Middle frontal gyrus (tissue), 1 donor: Measurements from ENCODE around the gene SLC22A14.
"Not testable (repeated sequence)": the region's sequence is repeated elsewhere in the genome, so short reads cannot be mapped to it uniquely, and the experiment has no call there.

Source experiments
- DNase-seq: peaks from one replicate; pipeline ENCODE4 v3.0.0-alpha.2; 2015; ENCODE audit warnings: low spot score; ENCODE audit errors: extremely low spot score

The SLC22A14 gene, protein sequence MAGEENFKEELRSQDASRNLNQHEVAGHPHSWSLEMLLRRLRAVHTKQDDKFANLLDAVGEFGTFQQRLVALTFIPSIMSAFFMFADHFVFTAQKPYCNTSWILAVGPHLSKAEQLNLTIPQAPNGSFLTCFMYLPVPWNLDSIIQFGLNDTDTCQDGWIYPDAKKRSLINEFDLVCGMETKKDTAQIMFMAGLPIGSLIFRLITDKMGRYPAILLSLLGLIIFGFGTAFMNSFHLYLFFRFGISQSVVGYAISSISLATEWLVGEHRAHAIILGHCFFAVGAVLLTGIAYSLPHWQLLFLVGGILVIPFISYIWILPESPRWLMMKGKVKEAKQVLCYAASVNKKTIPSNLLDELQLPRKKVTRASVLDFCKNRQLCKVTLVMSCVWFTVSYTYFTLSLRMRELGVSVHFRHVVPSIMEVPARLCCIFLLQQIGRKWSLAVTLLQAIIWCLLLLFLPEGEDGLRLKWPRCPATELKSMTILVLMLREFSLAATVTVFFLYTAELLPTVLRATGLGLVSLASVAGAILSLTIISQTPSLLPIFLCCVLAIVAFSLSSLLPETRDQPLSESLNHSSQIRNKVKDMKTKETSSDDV

DNA sequence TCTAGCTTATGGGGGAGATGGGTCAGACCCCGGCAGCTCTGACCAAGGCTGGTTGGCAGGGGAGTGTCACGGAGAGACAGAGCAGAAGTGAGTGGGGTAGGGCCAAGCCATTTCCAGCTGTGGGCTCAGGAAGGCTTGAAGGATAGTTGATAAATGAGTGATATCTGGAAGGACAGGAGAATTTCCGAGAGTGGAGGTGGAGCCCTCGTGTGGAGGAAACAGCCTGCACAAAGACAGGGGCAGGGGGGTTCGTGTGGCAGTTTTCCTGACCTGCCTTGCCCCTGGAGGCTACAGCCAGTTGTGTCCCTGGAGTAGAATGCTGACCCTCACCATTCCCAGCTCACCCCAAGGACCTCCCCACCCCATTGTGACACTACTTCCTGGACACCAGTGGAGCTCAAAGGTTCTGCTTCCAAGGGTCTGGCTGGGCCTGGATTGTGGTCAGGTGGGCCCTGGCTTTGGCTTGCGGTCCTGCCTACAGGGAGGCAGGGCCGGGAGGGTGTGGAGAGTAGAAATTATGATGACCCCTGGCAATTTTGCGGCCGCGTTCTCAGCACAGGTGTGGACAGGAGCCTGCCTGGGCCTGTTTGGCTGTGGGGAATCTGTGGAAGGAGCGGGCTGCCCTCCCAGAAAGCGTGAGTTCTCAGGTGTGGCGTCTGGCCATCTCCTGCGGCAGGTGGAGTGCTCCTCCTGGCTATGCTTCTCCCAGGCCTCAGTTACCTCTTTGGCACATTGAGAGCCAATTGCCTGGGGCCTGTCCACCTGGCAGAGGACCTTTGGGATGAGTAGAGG, at the start of gene SLC22A14:
Gene SLC22A14, plus strand, starts transcription at position 400 of the 792 bp plus-strand sequence. CDS start 23,733 bp downstream, outside the sequence.
- DNase-seq = no peak

DNA sequence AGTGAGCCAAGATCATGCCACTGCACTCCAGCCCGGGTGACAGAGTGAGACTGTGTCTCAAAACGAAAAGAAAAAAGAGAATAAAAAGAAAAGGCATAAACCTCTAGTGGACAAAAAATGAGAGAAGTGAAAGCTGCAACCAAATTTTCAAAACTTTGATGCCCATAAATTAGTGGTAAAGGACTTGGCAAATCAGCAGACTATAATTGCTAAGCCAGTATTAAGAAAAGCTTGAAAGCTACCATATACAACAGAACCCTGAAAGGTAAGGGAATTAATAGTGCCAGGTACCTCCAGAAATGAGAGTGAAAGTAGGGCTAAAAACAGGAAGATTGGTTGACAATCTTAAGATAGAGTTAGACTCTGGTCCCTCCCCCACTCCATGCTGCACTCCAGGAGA, 49.4 kb upstream of the SLC22A14 start:
- no peak for DNase-seq

DNA sequence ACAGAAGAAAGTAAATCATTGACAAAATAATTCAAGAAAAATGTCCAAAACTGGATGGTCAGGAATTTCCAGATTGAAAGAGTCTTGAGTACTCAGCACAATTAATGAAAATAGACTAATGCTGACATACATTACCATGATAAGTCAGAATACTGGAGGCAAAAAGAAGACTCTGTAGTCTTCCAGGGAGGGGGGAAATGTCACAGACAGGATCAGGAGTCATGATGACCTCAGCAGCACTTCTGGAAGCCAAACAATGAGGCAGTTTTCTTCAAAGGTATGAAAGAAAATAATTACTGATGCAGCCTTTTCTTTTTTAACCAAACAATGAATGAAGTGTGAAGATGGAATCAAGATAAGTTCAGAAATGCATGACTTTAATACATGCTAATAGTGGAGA, 46.6 kb upstream of the SLC22A14 start:
- no peak for DNase-seq

DNA sequence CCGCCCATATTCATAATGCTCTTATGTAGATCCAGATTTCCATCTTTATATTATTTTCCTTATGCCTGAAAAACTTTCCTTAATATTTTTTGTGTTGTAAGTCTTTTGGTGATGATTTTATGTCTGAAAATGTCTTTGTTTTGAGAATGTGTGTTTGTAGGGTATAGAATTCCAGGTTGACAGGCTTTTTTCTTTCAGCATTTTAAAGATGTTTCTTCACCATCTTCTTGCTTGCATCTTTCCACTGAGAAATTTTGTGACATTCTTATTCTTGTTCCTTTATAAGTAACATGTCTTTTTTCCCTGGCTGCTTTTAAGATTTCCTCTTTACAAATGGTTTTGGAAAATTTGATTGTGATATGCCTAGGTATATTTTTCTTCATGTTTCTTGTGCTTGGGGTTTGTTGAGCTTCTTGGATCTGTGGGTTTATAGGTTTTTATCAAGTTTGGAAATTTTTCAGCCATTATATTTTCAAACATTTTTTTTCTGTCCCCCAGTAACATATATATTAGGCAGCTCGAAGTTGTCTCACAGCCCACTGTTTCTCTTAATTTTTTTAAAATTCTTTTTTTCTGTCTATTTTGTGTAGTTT, 43.6 kb upstream of the SLC22A14 start:
- DNase-seq = no peak

DNA sequence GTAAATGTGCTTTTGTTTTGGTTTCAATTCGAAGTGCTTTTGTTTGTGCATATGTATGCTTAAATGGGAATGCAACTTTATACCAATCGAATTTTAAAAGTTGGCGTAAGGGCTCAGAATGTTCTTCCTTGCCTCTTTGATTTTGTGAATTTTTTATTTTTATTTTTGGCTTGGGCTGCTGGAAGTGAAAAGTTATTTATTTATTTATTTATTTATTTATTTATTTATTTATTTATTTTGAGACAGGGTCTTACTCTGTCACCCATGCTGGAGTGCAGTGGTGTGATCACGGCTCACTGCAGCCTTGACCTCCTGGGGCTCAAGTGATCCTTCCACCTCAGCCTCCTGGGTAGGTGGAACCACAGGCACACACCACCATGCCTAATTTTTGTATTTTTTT, 39.3 kb upstream of the SLC22A14 start:
- DNase-seq = not testable (repeated sequence)

DNA sequence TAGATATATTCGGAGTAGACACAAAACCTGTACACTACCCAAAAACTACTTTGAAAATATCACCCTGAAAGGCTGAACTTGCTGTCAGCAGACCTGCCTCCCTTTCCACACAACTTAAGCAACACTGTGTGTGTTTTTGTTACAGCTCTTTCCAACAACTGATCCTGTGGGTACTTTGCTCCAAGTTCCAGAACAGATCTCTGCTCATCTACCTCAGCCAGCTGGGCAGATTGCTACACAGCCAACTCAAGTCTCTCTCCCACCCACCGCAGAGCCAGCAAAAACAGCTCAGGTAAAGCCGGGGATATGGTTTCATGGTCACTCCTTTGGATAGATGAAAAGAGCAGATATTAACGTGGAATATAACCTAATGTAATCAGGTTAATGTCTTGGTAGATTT, 36.2 kb upstream of the SLC22A14 start:
- DNase-seq = no peak

DNA sequence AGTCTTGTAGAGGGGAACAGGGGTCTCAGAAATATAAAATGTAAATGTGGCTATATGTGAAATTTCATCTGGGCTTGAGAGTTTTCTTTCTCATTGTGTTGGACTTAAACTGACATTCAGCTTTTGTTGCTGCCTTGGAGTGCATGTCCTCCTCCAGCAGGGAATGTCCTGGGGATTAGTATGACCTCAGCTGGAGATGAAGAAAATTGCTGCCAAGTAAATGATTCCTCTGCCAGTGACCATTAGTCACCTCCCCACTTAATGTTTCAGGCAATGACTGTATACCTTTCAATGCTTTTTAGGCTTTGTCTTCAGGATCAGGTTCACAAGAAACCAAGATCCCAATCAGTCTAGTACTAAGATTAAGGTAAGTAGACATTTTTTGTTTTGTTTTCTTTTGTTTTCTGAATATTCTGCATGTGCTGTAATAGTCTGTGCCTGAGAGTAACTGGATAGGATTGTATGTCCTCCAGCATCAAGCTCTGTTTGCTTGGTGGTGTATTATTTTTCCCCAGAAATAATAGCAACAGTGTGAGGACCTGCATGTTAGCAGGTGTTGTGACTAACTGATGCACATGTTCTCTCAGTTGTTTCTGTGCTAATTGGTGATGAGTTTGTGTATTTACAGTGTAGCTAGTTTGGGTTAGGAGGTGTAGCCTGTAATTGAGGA, 34.6 kb upstream of the SLC22A14 start:
- no peak for DNase-seq

DNA sequence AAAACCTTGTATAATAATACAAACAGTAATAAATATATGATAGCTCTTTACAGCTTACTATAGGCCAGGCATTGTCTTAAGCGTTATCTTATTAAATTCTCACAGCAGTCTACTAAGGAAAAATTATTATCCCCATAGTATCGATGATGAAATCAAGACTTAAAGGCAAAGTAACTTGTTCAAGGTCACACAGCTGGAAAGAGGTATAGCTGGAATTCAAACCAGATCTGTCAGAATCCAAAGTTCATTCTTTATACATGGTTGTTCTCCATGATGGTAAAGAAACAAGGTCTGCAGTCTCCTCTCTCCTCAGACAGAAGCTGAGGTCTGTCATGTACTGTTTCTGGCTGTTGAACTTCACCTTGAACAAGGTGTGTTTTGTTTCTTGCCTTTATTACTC, 31.9 kb upstream of the SLC22A14 start:
- DNase-seq = no peak

DNA sequence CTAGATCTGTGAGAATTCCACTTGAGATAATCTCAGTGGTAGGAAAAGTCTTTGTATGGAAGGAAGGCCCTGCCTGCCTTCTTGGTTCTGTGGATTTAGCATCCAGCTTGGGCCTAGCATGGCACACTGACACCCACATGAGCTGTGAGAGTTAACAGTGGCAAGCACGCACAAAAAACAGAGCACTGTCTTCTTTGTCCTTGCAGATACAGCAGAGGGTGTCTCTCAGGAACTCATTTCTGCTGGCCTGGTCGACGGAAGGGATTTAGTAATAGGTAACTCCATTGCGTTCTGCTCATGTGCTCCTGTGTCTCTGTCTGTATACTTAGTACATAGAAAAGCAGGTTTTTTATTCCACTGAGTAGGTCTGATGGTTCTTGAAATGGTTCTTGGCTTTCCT, 30.9 kb upstream of the SLC22A14 start:
- no peak for DNase-seq

DNA sequence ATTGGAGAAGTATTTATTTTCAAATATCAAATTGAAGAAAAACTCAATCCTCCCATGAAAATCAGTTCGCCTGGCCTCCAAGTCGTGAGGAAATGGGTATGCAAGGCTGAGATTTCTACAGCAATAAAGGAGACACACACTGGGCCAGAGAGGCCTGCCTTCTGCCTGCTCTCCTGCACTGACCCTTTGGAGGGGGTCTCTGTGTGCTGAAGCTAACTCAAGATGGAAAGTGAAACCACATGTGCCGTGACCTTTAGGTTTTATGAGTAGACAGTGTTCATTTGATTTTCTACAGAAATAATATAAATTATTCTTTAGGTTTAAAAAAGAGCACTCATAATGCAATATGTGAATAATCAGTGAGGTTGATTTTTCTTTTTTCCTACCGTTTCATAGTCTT, 28.4 kb upstream of the SLC22A14 start:
- no peak for DNase-seq

DNA sequence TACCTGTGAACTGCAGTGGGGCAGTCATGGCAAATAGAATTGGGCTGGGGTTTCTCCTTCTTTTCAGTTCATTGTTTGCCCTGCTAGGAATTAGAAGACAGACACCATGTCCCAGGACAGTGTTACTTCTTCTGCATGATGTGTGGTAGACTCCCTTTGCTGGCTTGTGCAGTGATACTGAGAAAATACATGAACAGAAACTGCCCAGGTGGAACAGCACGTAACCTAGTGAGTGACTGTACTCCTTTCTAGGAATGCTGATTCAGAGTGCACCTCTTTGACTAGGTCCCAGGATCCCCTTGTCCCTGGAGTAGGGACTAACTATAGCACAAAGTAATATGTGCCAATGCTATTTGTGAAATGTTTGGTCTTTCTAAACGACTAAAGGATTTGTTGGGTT, 27.2 kb upstream of the SLC22A14 start:
- no peak for DNase-seq

DNA sequence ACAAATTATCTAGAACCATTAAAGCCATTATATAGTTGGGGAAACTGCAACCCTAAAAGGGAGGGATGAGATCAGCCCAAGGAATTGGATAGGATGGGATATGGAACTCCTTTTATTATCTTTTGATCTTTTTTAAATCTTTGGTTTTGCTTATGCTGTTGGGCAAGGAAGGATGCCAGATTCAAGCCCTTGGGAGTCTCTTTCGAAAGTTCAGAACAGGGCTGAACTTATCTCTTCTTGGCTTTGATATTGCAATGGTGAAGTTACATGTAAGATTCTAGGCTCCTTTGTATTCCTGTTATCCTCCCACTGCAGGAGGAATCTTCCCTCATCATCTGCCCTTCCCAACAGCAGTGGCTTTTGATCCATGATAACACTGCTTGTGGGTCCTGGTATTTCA, 26.5 kb upstream of the SLC22A14 start:
- DNase-seq = no peak

DNA sequence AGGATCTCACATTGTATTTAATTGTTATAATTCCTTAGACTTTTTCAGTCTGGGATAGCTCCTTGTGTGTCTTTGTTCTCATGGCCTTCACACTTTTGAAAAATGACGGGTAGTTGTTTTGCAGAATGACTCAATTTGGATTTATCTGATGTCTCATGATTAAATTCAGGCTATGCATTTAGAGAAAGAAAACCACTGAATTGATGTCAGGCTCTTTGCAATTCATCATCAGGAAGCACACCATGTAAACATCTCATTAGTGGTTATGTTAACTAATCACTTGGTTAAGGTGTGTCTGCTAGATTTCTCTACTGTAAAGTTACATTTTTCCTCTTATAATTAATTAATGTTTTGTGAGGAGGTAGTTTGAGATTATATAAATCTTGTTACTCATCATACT, 24.5 kb upstream of the SLC22A14 start:
- DNase-seq = no peak

DNA sequence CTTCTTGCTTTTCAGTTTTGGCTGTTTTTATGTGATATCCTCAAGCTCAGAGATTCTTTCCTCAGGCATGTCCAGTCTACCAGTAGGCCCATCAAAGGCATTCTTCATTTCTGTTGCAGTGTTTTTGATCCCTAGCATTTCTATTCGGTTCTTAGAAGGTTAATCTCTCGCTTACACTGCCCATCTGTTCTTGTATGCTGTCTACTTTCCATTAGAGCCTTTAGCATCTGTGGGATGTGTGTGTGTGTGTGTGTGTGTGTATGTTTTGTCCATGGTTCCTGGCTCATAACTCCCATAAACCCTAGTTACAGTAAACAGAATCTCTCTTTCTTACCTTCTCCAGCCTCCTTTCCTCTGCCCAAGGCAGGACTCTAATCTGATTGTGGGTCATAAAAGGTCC, 21.6 kb upstream of the SLC22A14 start:
- no peak for DNase-seq

DNA sequence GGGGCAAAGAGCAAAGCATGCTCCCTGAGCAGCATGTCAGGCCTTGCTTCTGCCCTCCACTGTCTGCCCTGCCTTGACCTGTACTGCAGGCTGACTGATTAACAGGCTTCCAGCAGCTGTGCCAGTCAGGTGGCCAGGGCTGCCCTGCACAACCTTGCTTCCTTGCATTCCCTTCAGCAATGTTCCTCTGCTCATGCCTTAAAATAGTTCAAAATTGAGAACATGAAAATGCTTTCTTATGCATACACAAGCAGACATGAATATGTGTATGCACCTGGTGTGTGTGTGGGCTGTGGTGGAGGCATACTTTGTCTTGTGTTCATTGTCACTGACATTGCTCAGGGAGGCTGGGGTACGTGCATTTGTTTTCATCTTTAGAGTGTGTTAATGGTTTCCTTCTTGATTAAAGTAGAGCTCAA, 17.7 kb upstream of the SLC22A14 start:
- DNase-seq = no peak

DNA sequence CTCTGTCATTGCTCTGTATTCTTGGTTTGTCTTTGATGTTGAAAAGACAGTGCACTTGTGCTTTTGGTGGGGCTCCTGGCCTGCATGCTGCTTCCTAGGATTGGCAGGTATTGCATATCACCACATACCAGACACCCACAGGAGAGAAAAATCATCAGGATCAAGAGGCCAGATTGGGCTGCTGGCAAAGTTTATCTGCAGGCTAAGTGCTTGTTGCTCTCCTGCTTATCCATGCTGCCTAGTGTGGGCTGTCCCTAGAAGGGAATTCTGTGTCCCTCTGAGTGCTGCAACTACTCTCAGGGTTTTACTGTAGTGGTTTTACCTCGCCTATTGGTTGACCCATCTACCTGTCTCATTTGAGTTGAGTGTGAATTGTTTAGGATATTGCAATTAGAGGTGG, 17.3 kb upstream of the SLC22A14 start:
- DNase-seq = no peak

DNA sequence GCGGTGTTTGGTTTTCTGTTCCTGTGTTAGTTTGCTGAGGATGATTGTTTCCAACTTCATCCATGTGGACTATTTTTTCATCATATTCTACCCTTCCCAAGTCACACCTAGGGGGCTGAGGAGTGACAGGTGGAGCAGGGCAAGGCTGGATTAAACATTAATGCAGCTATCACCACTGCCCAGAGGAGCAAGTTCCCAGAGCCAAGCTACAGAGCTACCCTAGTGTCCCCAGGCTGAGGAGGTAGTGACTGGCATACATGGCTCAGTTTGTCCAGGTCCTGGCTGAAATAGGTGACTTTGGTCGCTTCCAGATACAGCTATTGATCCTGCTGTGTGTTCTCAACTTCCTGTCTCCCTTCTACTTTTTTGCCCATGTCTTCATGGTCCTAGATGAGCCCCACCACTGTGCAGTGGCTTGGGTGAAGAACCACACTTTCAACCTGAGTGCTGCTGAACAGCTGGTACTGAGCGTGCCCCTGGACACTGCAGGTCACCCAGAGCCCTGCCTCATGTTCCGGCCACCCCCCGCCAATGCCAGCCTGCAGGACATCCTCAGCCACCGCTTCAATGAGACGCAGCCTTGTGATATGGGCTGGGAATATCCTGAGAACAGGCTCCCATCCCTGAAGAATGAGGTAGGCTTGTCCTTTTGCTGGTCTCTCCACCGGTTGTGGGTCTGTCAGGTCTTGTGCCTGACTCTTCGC, 16.3 kb upstream of the SLC22A14 start, which contains the start of gene SLC22A13:
Gene SLC22A13, plus strand, starts transcription at position 209 of the 704 bp plus-strand sequence. Its CDS starts 49 bp downstream, at position 258.
- DNase-seq = no peak

DNA sequence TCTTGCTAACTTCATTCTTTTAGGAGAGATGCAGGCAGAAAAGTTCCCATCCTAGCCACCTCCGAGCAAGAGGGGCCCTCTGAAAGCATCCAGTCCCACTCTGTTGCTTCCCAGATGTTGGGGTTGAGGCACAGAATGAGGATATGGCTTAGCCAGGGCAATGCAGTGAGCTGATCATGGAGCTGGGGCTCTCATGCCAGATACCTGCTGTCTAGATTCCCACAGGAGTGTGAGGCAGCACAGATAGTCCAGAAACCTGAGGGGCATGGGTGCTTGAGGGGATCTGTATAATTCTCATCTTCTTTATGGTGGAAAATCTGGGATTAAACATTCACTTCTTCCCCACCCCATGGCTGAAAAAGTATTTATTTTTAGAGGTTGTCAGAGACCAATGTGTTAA, 15.3 kb upstream of the SLC22A14 start:
- no peak for DNase-seq

DNA sequence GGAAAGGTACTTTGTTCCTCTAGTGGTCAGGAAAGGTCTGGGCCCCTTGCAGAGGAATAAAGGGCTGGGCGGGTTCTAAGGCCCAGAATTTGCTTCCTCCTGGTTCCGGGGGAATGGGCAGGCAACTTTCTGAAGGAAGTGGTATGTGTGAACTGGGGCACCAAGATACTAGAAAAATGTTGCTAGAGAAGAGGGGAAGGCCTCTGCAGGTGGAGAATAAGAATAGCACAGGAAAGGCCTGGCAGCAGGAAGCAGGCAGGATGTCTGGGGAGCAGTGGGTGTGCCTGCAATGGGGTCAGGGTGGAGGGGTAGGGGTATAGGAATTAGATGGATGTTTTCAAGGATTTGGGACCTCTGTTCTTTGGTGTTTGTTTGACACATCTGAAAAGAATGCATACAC, 14.4 kb upstream of the SLC22A14 start:
- DNase-seq = no peak

DNA sequence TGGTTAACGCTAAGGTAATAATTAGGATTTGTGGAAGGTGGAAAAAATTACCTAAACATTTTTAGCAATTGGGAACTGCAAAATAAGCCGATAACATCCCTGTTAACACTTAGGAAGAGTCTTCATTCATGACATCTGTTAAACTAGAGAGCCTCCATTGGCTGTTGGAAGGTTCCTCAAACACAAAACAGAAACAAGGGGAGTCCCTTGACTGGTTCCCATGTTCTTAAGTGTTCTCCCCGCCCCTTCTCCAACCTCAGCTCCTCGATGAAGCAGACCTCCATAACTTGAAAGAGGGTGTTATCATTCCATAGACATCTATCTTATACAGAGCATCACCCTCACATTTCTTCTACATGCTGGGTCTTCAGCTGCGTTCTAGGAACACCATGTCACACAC, 14.0 kb upstream of the SLC22A14 start:
- no peak for DNase-seq

DNA sequence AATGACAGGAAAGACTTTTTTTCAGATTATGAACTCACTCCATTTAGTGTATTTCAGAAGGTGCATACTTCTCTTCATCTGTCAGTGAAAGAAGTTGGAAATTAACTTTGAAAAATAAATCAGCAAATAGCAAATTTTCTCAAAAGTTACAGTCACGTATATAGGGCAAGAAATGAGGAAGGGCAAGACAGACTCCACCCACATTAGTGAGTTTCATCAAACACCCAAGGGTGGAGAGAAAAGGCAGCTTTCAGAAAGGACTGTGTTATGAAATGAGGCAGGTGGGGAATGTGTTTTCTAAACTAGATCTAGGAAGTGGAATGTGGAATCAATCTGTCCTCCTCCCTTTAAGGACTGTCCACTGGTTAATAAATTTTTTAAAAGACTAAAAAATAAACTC, 13.6 kb upstream of the SLC22A14 start:
- DNase-seq = no peak
